RWPE1 (cell line): ENCODE data around the gene FKBP8.

Source experiments
- CTCF ChIA-PET: fragments of 350-600 bp; sonication (Branson Sonifier 250); formaldehyde crosslinking; extraction: SDS; loops from one replicate; lab custom pipeline; 2021; lab: Yijun Ruan, JAX
- POLR2A ChIA-PET: fragments of 400-600 bp; formaldehyde crosslinking; extraction: SDS; loops from one replicate; lab custom pipeline; 2020; ENCODE audit warnings: antibody characterized with exemption; ENCODE audit not compliant: low non-redundant PET; lab: Yijun Ruan, JAX
- DNase-seq: peaks from one replicate; pipeline ENCODE4 v3.0.0; 2012; ENCODE audit warnings: low spot score
- H3K27ac ChIP-seq: fragments of 450-650 bp; 2 replicates; pipeline ENCODE4 v1.5.1; 2017
- CTCF ChIP-seq: fragments of 450-650 bp; conservative IDR thresholded peaks from 2 replicates; pipeline ENCODE4 v1.5.1; 2017; ENCODE audit warnings: low read depth, mild to moderate bottlenecking

Gene FKBP8

DNA sequence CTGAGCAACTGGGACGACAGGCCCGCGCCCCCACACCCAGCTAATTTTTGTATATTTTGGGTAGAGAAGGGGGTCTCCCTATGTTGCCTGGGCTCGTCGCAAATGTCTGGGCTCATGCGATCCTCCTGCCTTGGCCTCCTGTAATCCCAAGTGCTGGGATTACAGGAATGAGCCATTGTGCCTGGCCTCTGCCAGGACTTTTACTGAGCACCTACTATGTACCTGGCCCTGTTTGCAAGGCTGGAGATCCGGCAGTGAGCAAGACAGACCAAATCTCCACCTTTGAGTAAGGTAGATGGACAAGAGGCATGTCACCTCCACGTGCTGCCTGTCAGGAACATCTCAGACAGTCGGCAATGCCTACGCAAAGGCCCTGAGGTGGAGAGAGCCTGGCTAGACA is 6.9 kb downstream of the FKBP8 start:
- DNase-seq, result no peak
- no peak for TF ChIP-seq CTCF
- peak overlapping the region; percentile 25 for H3K27ac ChIP-seq
- POLR2A ChIA-PET, result no interaction called here
- CTCF ChIA-PET, result no interaction called here

DNA sequence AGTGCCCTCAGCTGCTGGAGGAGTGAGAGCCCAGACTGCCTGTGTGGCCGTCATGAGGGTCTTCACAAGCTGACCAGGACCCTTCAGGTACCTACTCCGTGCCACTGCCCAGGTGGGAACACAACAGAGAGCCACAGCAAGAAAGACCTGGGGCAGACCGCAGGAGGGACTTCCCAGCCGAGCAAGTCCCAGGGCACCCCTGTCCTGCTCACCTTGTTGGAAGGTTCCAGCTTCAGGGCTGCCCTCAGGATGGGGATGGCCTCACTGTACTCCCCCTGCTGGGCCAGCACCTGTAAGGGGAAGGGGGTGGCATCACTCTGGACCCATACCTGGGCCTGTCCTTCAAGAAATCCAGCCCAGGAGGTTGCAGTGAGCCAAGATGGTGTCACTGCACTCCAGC is 10.3 kb downstream of the FKBP8 start:
- no peak for TF ChIP-seq CTCF
- CTCF ChIA-PET, result no interaction called here
- POLR2A ChIA-PET, result no interaction called here
- H3K27ac ChIP-seq, result peak overlapping the region; percentile 10
- no peak for DNase-seq

DNA sequence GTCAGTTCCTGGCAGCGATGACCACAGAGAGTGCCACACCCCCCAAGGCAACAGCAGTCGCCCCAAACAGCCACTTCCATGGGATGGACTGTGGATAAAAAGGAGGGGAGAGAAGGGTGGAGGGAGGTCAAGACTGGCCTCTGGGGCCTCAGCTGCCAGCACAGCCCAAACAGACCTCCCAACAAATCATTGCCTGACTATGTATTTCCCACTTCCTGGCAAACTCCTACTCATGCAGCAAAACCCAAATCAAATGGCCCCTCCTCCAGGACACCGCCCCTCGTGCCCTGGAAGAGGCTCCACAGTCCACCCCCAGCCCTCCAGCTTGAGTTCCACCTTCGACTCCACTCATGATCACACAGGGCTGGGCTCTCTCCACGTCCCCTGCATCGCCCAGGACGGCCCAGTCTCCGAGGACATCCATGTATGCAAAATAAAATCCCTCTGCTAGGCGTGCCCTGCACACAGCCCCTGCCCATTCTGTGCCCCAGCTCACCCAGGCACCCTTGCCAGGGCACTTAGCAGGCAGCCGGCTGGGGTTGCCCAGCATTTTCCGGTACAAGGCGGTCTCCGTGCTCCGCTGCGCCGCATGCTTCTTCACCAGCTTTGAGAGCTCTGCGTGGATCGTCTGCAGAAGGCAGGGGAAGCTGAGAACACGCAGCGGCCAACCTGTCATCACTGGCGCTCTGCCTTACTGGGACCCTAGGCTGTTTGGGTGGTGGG is 11.0 kb downstream of the FKBP8 start:
- H3K27ac ChIP-seq, result peak overlapping the region; percentile 10

DNA sequence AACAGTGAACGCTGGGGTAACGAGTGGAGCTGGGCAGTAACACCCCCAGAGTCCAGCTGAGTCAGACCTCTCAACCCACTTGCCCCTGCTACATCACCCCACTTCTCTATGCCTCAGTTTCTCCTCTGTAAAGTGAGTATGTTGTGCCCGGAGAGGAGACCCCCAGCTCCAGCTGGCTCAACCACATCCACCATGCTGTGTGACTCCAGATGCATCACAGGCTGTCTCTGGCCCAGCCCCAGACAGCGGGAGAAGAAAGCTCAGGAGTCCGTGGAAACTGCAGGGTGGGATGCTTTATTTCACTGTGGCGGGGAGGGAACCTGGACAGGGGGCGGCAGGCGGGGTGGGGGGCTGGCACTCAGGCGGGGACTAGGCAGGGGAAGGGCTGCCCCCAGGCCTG is 11.9 kb downstream of the FKBP8 start:
- no peak for DNase-seq
- TF ChIP-seq CTCF, result no peak
- H3K27ac ChIP-seq, result peak overlapping the region; percentile 48; the same call in 1 of the 2 replicates
- POLR2A ChIA-PET, result no interaction called here
- CTCF ChIA-PET, result no interaction called here

More for the DNA sequence above, 11.0 kb downstream of the FKBP8 start:
- CTCF ChIA-PET, result interaction anchor here (0.8 kb wide), 1 partner anchor 71 kb away, joined by 3 read pairs; no protein-coding TSS in a partner anchor
- TF ChIP-seq CTCF, result no peak
- DNase-seq, result no peak
- POLR2A ChIA-PET, result interaction anchor here (0.6 kb wide), 1 partner anchor 102 kb away, joined by 4 read pairs; no protein-coding TSS in a partner anchor

- DNase-seq, result no peak
- ChIA-PET CTCF (interaction anchor here (0.6 kb wide), 1 partner anchor 492 kb away, joined by 5 read pairs; no protein-coding TSS in a partner anchor), POLR2A (interaction anchor here (0.5 kb wide), 1 partner anchor 227 kb away, joined by 4 read pairs; no protein-coding TSS in a partner anchor)
- peak overlapping the region; percentile 48 for H3K27ac ChIP-seq
- TF ChIP-seq CTCF, result no peak
These were observed 13.6 kb downstream of the FKBP8 start for GRCh38 chr19:18529782-18530181.

DNA sequence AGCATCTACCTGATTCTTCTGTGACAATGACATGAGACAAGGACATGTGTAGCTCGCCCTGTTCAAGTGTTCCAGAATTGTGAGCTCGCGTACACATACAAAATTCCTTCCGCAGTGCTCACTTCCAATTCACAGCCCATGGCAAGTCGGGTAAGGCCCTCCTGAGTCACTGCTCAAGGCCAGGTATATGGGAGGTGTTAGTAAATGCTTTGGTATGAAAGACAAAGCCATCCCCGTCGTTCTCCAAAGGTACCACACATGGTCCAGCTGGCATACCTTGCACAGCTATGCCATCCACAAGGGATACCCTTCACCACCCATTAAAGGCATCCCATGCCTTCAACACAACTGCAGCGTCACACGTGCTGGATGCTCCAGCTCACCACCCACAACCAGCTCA is 17.1 kb downstream of the FKBP8 start:
- CTCF ChIA-PET, result interaction anchor here (0.6 to 1.4 kb wide), 2 partner anchors 58 to 340 kb away, joined by 3 to 5 read pairs; no protein-coding TSS in a partner anchor
- peak overlapping the region; percentile 67 for H3K27ac ChIP-seq
- peak; percentile 95 for DNase-seq
- POLR2A ChIA-PET, result interaction anchor here (0.5 to 1.4 kb wide), 2 partner anchors 9 to 32 kb away, joined by 4 to 6 read pairs; no protein-coding TSS in a partner anchor
- no peak for TF ChIP-seq CTCF
